HG02763 (cell line): ENCODE results near the gene KSR1.
"Not testable (repeated sequence)": the region's sequence is repeated elsewhere in the genome, so short reads cannot be mapped to it uniquely, and the experiment has no call there.

Source experiments
- ATAC-seq: cut with Tn5 transposase; IDR thresholded peaks from one replicate; pipeline ENCODE4 v1.9.1; 2021; ENCODE audit warnings: mild to moderate bottlenecking, moderate library complexity; ENCODE audit not compliant: unreplicated experiment

Gene KSR1

GRCh38 chr17:27491713-27492190, 35.5 kb downstream of the KSR1 start:
- ATAC-seq = no peak

- no peak for ATAC-seq
Measured at GRCh38 chr17:27492470-27492869, 36.2 kb downstream of the KSR1 start.

- no peak for ATAC-seq
Measured at GRCh38 chr17:27493088-27493487, 36.8 kb downstream of the KSR1 start.

- ATAC-seq = no peak
Measured at GRCh38 chr17:27494192-27495091, 38.2 kb downstream of the KSR1 start.

- no peak for ATAC-seq
Measured at GRCh38 chr17:27495460-27495859, 39.2 kb downstream of the KSR1 start.

GRCh38 chr17:27496005-27496404, 39.8 kb downstream of the KSR1 start:
- ATAC-seq = peak; percentile 18

- ATAC-seq = peak; percentile 43
Measured at GRCh38 chr17:27496437-27496943, 40.2 kb downstream of the KSR1 start.

GRCh38 chr17:27496971-27497370, 40.7 kb downstream of the KSR1 start:
- no peak for ATAC-seq

- no peak for ATAC-seq
Measured at GRCh38 chr17:27497696-27498095, 41.4 kb downstream of the KSR1 start.

- no peak for ATAC-seq
Measured at GRCh38 chr17:27498615-27499309, 42.5 kb downstream of the KSR1 start.

GRCh38 chr17:27499451-27500265, 43.4 kb downstream of the KSR1 start:
- ATAC-seq = no peak

- ATAC-seq = not testable (repeated sequence)
Measured at GRCh38 chr17:27501338-27501737, 45.1 kb downstream of the KSR1 start.

- ATAC-seq = no peak
Measured at GRCh38 chr17:27502526-27503324, 46.5 kb downstream of the KSR1 start.

- no peak for ATAC-seq
Measured at GRCh38 chr17:27503611-27504010, 47.4 kb downstream of the KSR1 start.

- no peak for ATAC-seq
Measured at GRCh38 chr17:27504188-27504995, 48.1 kb downstream of the KSR1 start.

GRCh38 chr17:27506348-27507218, 50.3 kb downstream of the KSR1 start:
- peak; percentile 58 for ATAC-seq

GRCh38 chr17:27511168-27511883, 55.1 kb downstream of the KSR1 start:
- ATAC-seq = no peak

- no peak for ATAC-seq
Measured at GRCh38 chr17:27512031-27512430, 55.8 kb downstream of the KSR1 start.
